ENCODE results near the gene SHH.

GRCh38 chr7:155766386-155766785, 45.9 kb downstream of the SHH start:
- TF ChIP-seq, protein P1, sequence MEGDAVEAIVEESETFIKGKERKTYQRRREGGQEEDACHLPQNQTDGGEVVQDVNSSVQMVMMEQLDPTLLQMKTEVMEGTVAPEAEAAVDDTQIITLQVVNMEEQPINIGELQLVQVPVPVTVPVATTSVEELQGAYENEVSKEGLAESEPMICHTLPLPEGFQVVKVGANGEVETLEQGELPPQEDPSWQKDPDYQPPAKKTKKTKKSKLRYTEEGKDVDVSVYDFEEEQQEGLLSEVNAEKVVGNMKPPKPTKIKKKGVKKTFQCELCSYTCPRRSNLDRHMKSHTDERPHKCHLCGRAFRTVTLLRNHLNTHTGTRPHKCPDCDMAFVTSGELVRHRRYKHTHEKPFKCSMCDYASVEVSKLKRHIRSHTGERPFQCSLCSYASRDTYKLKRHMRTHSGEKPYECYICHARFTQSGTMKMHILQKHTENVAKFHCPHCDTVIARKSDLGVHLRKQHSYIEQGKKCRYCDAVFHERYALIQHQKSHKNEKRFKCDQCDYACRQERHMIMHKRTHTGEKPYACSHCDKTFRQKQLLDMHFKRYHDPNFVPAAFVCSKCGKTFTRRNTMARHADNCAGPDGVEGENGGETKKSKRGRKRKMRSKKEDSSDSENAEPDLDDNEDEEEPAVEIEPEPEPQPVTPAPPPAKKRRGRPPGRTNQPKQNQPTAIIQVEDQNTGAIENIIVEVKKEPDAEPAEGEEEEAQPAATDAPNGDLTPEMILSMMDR (IDR thresholded peaks at IDR 0.05), result no peak
- no peak for TF ChIP-seq POLR2A (IDR thresholded peaks at IDR 0.05)
